Upper lobe of left lung (tissue), 4 donors: ENCODE data around the gene SH3BP4.

Experiments
- CTCF ChIP-seq, 6 experiments: fragments of 450-650 bp in 4 of 6; fragments of 200-600 bp in 2 of 6; sonication (generic) in 2 of 6; IDR thresholded peaks; one replicate each; pipeline ENCODE4 v1.5.1; 2016 to 2019; ENCODE audit warnings: antibody characterized with exemption in 6 of 6
- EP300 ChIP-seq, 4 donors: sonication (generic); formaldehyde crosslinking; IDR thresholded peaks; one replicate each; pipeline ENCODE4 v1.5.1; 2017; ENCODE audit warnings: antibody characterized with exemption in 4 of 4, control low read depth in 2 of 4
- POLR2A ChIP-seq, 4 donors: fragments of 450-650 bp; IDR thresholded peaks; one replicate each; pipeline ENCODE4 v1.5.1; 2016 to 2017; ENCODE audit warnings: antibody characterized with exemption in 4 of 4, mild to moderate bottlenecking in 2 of 4
- POLR2AphosphoS5 ChIP-seq, 2 donors: sonication (generic); formaldehyde crosslinking; IDR thresholded peaks; one replicate each; pipeline ENCODE4 v1.5.1; 2017; ENCODE audit warnings: antibody characterized with exemption in 2 of 2

- TF ChIP-seq CTCF (IDR thresholded peaks at IDR 0.05) = no peak
- no peak for TF ChIP-seq POLR2A (IDR thresholded peaks at IDR 0.05)
- no peak for TF ChIP-seq EP300 (IDR thresholded peaks at IDR 0.05)
- TF ChIP-seq POLR2AphosphoS5 (IDR thresholded peaks at IDR 0.05) = no peak
Measured at GRCh38 chr2:235021752-235022151, 69.9 kb downstream of the SH3BP4 start.
